GM19463 (cell line): Measurements from ENCODE around the gene SLC29A3.

Source experiments
- ATAC-seq: cut with Tn5 transposase; IDR thresholded peaks from one replicate; pipeline ENCODE4 v1.9.1; 2021; ENCODE audit warnings: mild to moderate bottlenecking, moderate library complexity; ENCODE audit not compliant: unreplicated experiment

Gene SLC29A3

GRCh38 chr10:71366690-71367089 is 47.6 kb downstream of the SLC29A3 start:
- no peak for ATAC-seq

- no peak for ATAC-seq
Measured at GRCh38 chr10:71367271-71367670, 48.2 kb downstream of the SLC29A3 start.

GRCh38 chr10:71368176-71368575 is 49.1 kb downstream of the SLC29A3 start:
- no peak for ATAC-seq

GRCh38 chr10:71368643-71369042 is 49.6 kb downstream of the SLC29A3 start:
- no peak for ATAC-seq

GRCh38 chr10:71369602-71370001 is 50.5 kb downstream of the SLC29A3 start:
- ATAC-seq, result no peak

GRCh38 chr10:71370031-71370430 is 51.0 kb downstream of the SLC29A3 start:
- ATAC-seq, result no peak

GRCh38 chr10:71371750-71372166 is 52.7 kb downstream of the SLC29A3 start:
- ATAC-seq, result no peak

- peak; percentile 54 for ATAC-seq
Measured at GRCh38 chr10:71372882-71373495, 53.9 kb downstream of the SLC29A3 start.

GRCh38 chr10:71374481-71375233 is 55.6 kb downstream of the SLC29A3 start:
- ATAC-seq, result no peak

- no peak for ATAC-seq
Measured at GRCh38 chr10:71375952-71376351, 56.9 kb downstream of the SLC29A3 start.

GRCh38 chr10:71378336-71379117 is 59.5 kb downstream of the SLC29A3 start:
- no peak for ATAC-seq

- ATAC-seq, result no peak
Measured at GRCh38 chr10:71379118-71379766, 60.2 kb downstream of the SLC29A3 start.

GRCh38 chr10:71380841-71381240 is 61.8 kb downstream of the SLC29A3 start:
- no peak for ATAC-seq

- ATAC-seq, result no peak
Measured at GRCh38 chr10:71381611-71382010, 62.6 kb downstream of the SLC29A3 start.

- no peak for ATAC-seq
Measured at GRCh38 chr10:71382028-71382427, 63.0 kb downstream of the SLC29A3 start.

GRCh38 chr10:71382757-71383156 is 63.7 kb downstream of the SLC29A3 start:
- no peak for ATAC-seq

- ATAC-seq, result no peak
Measured at GRCh38 chr10:71383972-71384687, 65.1 kb downstream of the SLC29A3 start.

GRCh38 chr10:71388171-71388570 is 69.1 kb downstream of the SLC29A3 start:
- no peak for ATAC-seq

- ATAC-seq, result no peak
Measured at GRCh38 chr10:71388583-71389310, 69.7 kb downstream of the SLC29A3 start.
